Endodermal cell (in vitro differentiated cells): Measurements from ENCODE around the gene GPC4. TPM values are rescaled to one million over a fixed set of nuclear protein-coding genes. Genes with fewer than 3 reads are reported as not detected.

Experiments
- DNase-seq: peaks from one replicate; pipeline ENCODE4 v3.0.0-alpha.2; 2017
- H3K27ac ChIP-seq: 2 replicates; pipeline ENCODE4 v1.5.1; 2013; ENCODE audit warnings: mild to moderate bottlenecking, low read depth, low read length, moderate library complexity
- H3K27me3 ChIP-seq: 2 replicates; pipeline ENCODE4 v1.6.1; 2013; ENCODE audit warnings: mild to moderate bottlenecking, low read length, moderate library complexity; ENCODE audit not compliant: insufficient read depth, control insufficient read depth, poor library complexity, severe bottlenecking
- H3K36me3 ChIP-seq: 2 replicates; pipeline ENCODE4 v1.7.0; 2013; ENCODE audit warnings: mild to moderate bottlenecking, low read length, moderate library complexity; ENCODE audit not compliant: control insufficient read depth, insufficient read depth
- H3K4me1 ChIP-seq: one replicate; pipeline ENCODE4 v1.7.0; 2013; ENCODE audit warnings: low read length; ENCODE audit not compliant: control insufficient read depth, insufficient read depth
- H3K4me3 ChIP-seq: 2 replicates; pipeline ENCODE4 v1.5.1; 2013; ENCODE audit warnings: mild to moderate bottlenecking, low read length, moderate library complexity
- H3K9ac ChIP-seq: 2 replicates; pipeline ENCODE4 v1.6.1; 2013; ENCODE audit warnings: mild to moderate bottlenecking, low read length, moderate library complexity; ENCODE audit not compliant: poor library complexity, severe bottlenecking; ENCODE audit errors: extremely low read depth
- H3K9me3 ChIP-seq: 2 replicates; pipeline ENCODE4 v1.6.1; 2013; ENCODE audit warnings: mild to moderate bottlenecking, low read length, moderate library complexity; ENCODE audit not compliant: control insufficient read depth
- H3K27ac Mint-ChIP-seq: 2 replicates; pipeline ENCODE4 v1.8.0; 2020; ENCODE audit warnings: mixed read lengths
- H3K27me3 Mint-ChIP-seq: 2 replicates; pipeline ENCODE4 v1.8.0; 2021; ENCODE audit warnings: mild to moderate bottlenecking, mixed read lengths; ENCODE audit not compliant: insufficient read depth
- H3K36me3 Mint-ChIP-seq: 2 replicates; pipeline ENCODE4 v1.8.0; 2020; ENCODE audit warnings: low read depth, mixed read lengths
- H3K4me1 Mint-ChIP-seq: 2 replicates; pipeline ENCODE4 v1.8.0; 2020; ENCODE audit warnings: mixed read lengths
- H3K4me3 Mint-ChIP-seq: 2 replicates; pipeline ENCODE4 v1.8.0; 2020; ENCODE audit warnings: mild to moderate bottlenecking, moderate library complexity, mixed read lengths
- H3K9me3 Mint-ChIP-seq: 2 replicates; pipeline ENCODE4 v1.8.0; 2020; ENCODE audit warnings: mild to moderate bottlenecking, mixed read lengths
- WGBS, 2 experiments: methylation state at CpG; one replicate each; pipeline versions ENCODE4 v1.1.5 to v1.1.7; 2013; ENCODE audit warnings: missing lambda C conversion rate in 2 of 2, mixed read lengths in 1 of 2; ENCODE audit not compliant: insufficient coverage in 1 of 2, insufficient read length in 1 of 2; 5-methylcytosine and 5-hydroxymethylcytosine counted together
- total RNA-seq, 2 donors: library from RNA; stranded (reverse); fragmentation: NEBNext Ultra II Directional in 1 of 2; extraction: Animal tissue kit (Norgen Biotek cat#: 25700) in 1 of 2; gene quantifications; 2 replicates in 1 of 2; 3 replicates in 1 of 2; pipeline ENCODE4 v1.2.1, GENCODE V29; 2021
- TF ChIP-seq, protein P1 (sequence below): fragments of 200-600 bp; sonication (generic); conservative IDR thresholded peaks from 2 replicates; pipeline ENCODE4 v1.5.0; 2021; ENCODE audit warnings: antibody characterized with exemption, mild to moderate bottlenecking

GPC4 gene
- total RNA-seq, 2 donors from 2014 or later = 281 to 829 TPM

GRCh38 chrX:133250184-133251100 lies 164.8 kb downstream of the GPC4 start:
- H3K9ac ChIP-seq = no peak overlapping the region
- WGBS, 2 experiments = 65 to 67% methylated on average over 1 to 5 of the region's 5 CpGs
- peaks cover 42% of the 10 kb centered on the region for H3K4me1 Mint-ChIP-seq
- H3K27me3 ChIP-seq = no peaks in the 10 kb centered on the region
- H3K36me3 ChIP-seq = no peaks in the 10 kb centered on the region
- H3K4me1 ChIP-seq = no peaks in the 10 kb centered on the region
- H3K9me3 Mint-ChIP-seq = peaks cover 27% of the 10 kb centered on the region
- TF ChIP-seq, protein P1, sequence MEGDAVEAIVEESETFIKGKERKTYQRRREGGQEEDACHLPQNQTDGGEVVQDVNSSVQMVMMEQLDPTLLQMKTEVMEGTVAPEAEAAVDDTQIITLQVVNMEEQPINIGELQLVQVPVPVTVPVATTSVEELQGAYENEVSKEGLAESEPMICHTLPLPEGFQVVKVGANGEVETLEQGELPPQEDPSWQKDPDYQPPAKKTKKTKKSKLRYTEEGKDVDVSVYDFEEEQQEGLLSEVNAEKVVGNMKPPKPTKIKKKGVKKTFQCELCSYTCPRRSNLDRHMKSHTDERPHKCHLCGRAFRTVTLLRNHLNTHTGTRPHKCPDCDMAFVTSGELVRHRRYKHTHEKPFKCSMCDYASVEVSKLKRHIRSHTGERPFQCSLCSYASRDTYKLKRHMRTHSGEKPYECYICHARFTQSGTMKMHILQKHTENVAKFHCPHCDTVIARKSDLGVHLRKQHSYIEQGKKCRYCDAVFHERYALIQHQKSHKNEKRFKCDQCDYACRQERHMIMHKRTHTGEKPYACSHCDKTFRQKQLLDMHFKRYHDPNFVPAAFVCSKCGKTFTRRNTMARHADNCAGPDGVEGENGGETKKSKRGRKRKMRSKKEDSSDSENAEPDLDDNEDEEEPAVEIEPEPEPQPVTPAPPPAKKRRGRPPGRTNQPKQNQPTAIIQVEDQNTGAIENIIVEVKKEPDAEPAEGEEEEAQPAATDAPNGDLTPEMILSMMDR = no peak
- no peak overlapping the region for H3K27ac ChIP-seq
- DNase-seq = no peak
- peak overlapping the region; percentile 26 for H3K27ac Mint-ChIP-seq
- peaks cover 8% of the 10 kb centered on the region for H3K36me3 Mint-ChIP-seq
- peaks cover 25% of the 10 kb centered on the region for H3K9me3 ChIP-seq
- H3K4me3 Mint-ChIP-seq = no peak overlapping the region
- H3K27me3 Mint-ChIP-seq = no peaks in the 10 kb centered on the region
- H3K4me3 ChIP-seq = no peak overlapping the region

Other genes starting within 250 kb of the GPC4 start
- not detected for gene TFDP3, start 197.1 kb downstream of the GPC4 start, total RNA-seq